Memory B cell (primary cell): Measurements from ENCODE around the gene TNS1.
A peak's percentile ranks its signal among the peaks of the same experiment; 100 is the strongest.

Source experiments
- ATAC-seq: fragments of 150-1000 bp; cut with Tn5 transposase; 2 replicates; pipeline ENCODE4 v1.10.0; 2021; ENCODE audit warnings: low read depth, mild to moderate bottlenecking, moderate library complexity
- DNase-seq, 2 donors: peaks; one replicate each; pipeline ENCODE4 v3.0.0; 2022; ENCODE audit warnings: low spot score in 2 of 2
- H3K27ac Mint-ChIP-seq: one replicate; pipeline ENCODE4 v1.8.0; 2022; ENCODE audit warnings: mild to moderate bottlenecking, moderate library complexity, mixed read lengths
- H3K27me3 Mint-ChIP-seq: one replicate; pipeline ENCODE4 v1.8.0; 2022; ENCODE audit warnings: mixed read lengths
- H3K36me3 Mint-ChIP-seq: one replicate; pipeline ENCODE4 v1.8.0; 2022; ENCODE audit warnings: mild to moderate bottlenecking, mixed read lengths
- H3K4me1 Mint-ChIP-seq: one replicate; pipeline ENCODE4 v1.8.0; 2022; ENCODE audit warnings: mixed read lengths
- H3K4me3 Mint-ChIP-seq: one replicate; pipeline ENCODE4 v1.8.0; 2022; ENCODE audit warnings: mild to moderate bottlenecking, moderate library complexity, mixed read lengths
- H3K9me3 Mint-ChIP-seq: one replicate; pipeline ENCODE4 v1.8.0; 2022; ENCODE audit warnings: mixed read lengths

The TNS1 gene

DNA sequence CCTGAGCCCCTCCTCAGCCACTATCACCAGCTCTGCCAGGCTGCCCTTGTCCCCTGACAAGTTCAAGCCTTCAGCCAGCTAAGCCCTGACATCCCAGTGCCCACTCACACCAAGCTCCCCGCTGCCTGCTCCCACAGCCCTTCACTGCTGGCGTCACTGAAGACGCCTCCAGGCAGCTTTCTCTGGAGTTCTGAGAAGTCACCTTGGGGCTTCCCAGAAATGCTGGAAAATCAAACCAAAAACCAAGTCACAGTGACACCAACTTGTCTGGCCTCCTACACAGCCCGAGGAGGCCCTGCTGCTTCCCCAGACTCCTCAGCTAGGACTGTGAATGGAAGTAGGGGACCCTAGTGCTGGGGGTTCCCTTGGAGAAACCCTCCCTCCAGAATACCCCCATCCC lies 2.2 kb upstream of the TNS1 start:
- peaks cover 5% of the 10 kb centered on the region for H3K4me1 Mint-ChIP-seq
- H3K36me3 Mint-ChIP-seq, result no peaks in the 10 kb centered on the region
- ATAC-seq, result no peak
- H3K9me3 Mint-ChIP-seq, result no peaks in the 10 kb centered on the region
- no peak for DNase-seq
- H3K27ac Mint-ChIP-seq, result no peak overlapping the region
- H3K4me3 Mint-ChIP-seq, result no peak overlapping the region
- peaks cover 34% of the 10 kb centered on the region for H3K27me3 Mint-ChIP-seq

DNA sequence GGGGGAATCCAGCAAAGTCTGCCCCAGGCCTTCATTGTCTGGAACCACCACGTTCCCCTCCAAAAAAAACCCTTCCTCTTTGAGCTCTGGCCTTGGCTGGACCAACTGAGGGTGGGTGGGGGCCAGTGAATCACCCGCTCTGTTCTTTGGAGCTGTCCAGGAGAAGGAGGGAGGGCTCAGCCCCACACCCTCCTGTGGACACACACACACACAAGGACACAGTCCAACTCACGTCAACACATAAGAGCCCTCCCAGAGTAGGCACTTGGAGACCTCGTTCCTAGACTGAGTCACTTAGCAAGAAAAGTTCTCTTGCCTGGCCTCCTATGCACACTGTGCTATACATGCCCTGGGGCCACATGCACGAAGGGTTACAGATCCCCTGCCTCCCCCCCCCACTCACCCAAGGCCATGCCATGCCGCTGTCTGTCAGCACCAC lies 1.2 kb upstream of the TNS1 start:
- H3K27me3 Mint-ChIP-seq, result peaks cover 28% of the 10 kb centered on the region
- H3K9me3 Mint-ChIP-seq, result no peaks in the 10 kb centered on the region
- no peak overlapping the region for H3K27ac Mint-ChIP-seq
- DNase-seq (no peak), ATAC-seq (no peak)
- no peak overlapping the region for H3K4me3 Mint-ChIP-seq
- H3K36me3 Mint-ChIP-seq, result no peaks in the 10 kb centered on the region
- H3K4me1 Mint-ChIP-seq, result no peaks in the 10 kb centered on the region

DNA sequence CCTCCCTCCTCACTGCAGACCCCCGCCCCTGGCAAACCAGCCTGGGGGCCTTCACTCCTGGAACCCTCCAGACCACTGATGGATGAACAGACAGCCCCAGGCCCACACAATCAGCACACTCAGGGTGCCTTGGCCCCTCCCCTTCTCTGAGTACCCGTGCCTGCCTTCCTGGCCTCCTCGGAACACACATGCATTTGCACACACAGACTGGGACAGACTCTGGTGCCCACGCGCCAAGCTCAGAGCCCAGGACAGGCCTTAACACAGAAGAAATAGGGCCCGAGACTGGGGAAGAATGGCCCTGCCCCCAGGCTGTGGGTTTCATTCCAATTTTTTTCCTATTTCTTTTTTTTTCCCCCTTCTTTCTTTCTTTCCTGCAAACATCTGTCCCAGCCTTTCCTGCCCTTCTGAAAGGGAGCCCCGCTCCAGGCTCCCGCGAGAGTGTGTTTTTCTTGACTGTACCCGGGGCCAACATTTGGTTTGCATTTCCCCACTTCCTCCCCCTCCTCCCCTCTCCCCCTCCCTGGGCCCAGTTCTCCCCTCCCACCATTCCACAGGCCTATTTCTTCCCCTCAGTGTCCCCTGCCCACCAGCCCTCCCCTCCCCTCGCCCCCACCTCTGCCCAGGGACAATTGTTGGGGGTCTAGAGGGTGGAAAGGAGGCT lies 618 bp upstream of the TNS1 start:
- Mint-ChIP-seq H3K9me3 (no peaks in the 10 kb centered on the region), H3K4me3 (no peak overlapping the region), H3K27me3 (peaks cover 28% of the 10 kb centered on the region), H3K36me3 (no peaks in the 10 kb centered on the region), H3K27ac (no peak overlapping the region), H3K4me1 (no peaks in the 10 kb centered on the region)
- ATAC-seq (no peak), DNase-seq (no peak)

DNA sequence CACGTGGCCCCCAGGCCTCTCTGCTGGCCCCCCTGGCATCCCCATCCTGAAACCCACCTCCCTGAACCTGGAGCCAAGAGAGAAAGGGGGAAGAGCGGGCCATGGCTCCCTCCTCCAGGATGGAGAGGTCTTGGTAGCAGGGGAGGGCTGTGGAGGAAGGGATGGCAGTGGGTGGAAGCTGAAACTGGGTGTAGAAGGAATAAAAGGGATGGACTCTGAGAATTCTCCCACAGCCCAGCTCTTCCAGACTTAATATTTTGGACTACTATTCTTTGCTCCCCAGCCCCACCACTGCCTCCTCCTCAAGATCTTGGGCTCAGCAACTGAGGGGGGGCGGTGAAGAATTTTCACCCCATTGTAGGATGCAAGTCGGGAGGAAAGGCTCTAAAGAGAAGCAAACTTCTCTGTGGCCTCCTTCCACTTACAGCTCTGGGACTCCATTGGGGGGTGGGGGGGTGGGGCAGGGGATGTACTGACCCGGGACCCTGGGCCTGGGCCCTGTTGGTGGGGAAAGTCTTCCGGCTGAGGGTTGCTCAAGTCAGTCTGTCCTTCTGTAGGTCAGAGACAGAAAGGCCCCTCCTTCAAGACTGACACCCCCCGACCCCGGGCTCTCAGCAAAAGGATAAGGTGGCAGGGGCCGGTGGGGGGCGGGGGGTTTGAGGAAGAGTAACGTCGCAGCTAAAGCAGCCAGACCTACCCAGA lies 501 bp downstream of the TNS1 start:
- Mint-ChIP-seq H3K27me3 (peaks cover 22% of the 10 kb centered on the region), H3K4me1 (no peaks in the 10 kb centered on the region), H3K36me3 (no peaks in the 10 kb centered on the region), H3K27ac (no peak overlapping the region), H3K4me3 (no peak overlapping the region), H3K9me3 (no peaks in the 10 kb centered on the region)
- DNase-seq, result no peak
- ATAC-seq, result no peak

DNA sequence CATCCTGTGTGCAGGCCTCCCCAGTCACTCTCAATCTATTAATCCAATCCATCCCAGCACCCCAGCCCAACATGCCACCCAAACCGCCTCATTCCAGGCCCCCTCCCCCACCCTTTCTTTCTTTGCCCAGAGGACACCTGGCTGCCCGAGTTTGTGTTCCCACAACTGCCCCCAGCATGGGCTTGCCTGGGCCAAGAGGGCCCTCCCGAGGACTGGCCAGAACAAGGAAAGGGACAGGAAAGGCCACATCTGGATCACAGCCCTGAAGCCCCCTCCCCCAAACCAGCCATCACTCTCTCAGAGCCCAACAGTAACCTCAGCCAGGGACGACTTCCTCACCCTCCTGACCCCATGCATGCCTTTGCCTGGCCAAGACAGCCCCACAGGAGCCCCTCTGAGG lies 1.2 kb downstream of the TNS1 start:
- Mint-ChIP-seq H3K4me1 (no peaks in the 10 kb centered on the region), H3K36me3 (no peaks in the 10 kb centered on the region), H3K27me3 (peaks cover 24% of the 10 kb centered on the region), H3K27ac (no peak overlapping the region), H3K9me3 (no peaks in the 10 kb centered on the region), H3K4me3 (no peak overlapping the region)
- ATAC-seq, result no peak
- no peak for DNase-seq

DNA sequence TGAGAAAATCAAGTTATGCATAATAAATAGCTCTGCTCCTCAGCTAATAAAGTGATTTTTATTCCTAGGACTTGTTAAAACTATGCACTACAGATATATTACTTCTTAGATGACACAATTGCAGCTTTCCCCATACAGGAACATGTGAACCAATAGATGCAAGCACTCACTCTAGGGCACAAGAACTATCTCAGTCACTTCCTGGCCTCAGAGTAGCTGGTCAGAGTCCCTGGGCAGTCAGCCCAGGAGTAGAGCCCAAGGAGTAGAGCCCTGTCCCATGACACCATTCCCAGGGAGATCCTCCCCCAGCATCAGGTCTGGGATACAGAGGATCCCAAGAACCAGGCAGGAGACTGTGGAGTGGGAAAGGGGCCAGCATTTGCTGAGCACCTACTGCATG lies 2.7 kb downstream of the TNS1 start:
- no peak overlapping the region for H3K27ac Mint-ChIP-seq
- H3K9me3 Mint-ChIP-seq, result no peaks in the 10 kb centered on the region
- ATAC-seq, result no peak
- H3K27me3 Mint-ChIP-seq, result peaks cover 18% of the 10 kb centered on the region
- no peak for DNase-seq
- no peaks in the 10 kb centered on the region for H3K4me1 Mint-ChIP-seq
- no peaks in the 10 kb centered on the region for H3K36me3 Mint-ChIP-seq
- no peak overlapping the region for H3K4me3 Mint-ChIP-seq

DNA sequence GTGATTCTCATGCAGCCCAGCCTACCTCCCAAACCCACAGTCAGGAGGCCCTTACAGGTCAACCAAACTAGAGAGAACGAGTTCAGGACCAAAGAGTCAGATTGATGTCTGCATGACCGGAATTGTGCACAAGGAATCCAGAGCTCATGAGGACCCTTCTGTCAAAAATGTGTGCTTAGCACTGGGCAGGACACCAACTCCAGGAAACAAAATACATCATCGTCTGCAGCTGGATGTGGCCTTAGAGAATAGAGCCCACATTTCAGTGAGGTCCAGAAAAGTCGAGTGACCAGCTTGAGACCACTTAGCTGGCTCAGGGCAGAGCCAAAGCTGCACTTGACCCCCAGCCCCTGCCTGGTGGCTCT lies 3.2 kb downstream of the TNS1 start:
- Mint-ChIP-seq H3K4me1 (no peaks in the 10 kb centered on the region), H3K27me3 (peaks cover 18% of the 10 kb centered on the region), H3K4me3 (no peak overlapping the region), H3K36me3 (no peaks in the 10 kb centered on the region), H3K27ac (no peak overlapping the region), H3K9me3 (no peaks in the 10 kb centered on the region)
- ATAC-seq, result no peak
- no peak for DNase-seq

DNA sequence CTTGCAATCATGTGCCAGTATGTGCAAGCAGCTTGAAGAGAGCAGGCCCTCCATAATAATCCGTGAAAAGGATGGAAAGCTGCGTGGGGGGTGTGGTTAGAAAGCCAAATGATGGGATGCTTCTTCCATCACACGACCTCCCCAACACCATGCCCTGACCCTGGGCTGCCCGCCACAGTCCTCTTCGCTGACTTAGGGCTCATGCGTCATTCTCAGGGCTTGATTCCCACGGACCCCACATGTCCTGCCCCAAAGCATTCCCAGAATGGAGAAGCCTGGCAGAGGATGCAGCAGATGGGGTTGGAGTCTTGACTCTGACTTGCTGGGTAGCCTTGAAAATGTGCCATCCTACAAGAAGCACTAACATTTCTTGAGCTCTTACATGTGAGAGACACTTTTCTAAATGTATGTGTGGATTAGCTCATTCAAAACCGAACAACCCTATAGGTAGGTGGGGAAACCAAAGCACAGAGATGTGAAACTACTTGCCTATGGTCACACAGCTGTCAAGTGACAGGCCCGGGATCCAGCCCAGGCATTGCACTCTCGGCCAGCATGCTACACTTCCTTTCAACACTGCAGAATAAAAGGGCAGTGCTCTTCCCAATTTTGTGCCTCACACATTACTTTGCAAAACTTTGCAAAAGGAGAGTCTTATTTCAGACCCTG lies 3.7 kb downstream of the TNS1 start:
- no peaks in the 10 kb centered on the region for H3K9me3 Mint-ChIP-seq
- DNase-seq, result no peak
- no peaks in the 10 kb centered on the region for H3K36me3 Mint-ChIP-seq
- ATAC-seq, result no peak
- no peaks in the 10 kb centered on the region for H3K4me1 Mint-ChIP-seq
- no peak overlapping the region for H3K27ac Mint-ChIP-seq
- H3K27me3 Mint-ChIP-seq, result peaks cover 17% of the 10 kb centered on the region
- H3K4me3 Mint-ChIP-seq, result no peak overlapping the region

DNA sequence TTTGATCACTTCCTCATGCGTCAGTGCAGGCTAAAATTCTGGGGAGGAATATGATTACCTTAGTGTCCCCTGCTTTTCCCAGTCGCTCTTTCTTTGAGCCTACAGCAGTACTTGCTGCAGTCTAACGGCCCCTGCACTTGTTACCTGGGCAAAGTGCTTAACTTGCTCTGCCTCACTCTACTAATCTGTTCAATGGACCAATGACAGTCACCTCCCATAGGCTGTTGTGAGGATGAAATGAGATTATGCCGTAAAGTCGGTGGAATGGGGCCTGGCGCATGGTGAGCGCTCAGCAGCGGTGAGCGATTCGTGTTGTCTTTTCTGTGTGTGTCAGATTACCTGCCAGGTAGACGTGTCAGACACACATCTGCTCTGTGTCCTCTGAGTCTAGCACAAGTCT lies 5.3 kb downstream of the TNS1 start:
- no peak overlapping the region for H3K27ac Mint-ChIP-seq
- ATAC-seq, result no peak
- H3K4me3 Mint-ChIP-seq, result no peak overlapping the region
- peaks cover 14% of the 10 kb centered on the region for H3K27me3 Mint-ChIP-seq
- H3K9me3 Mint-ChIP-seq, result no peaks in the 10 kb centered on the region
- H3K4me1 Mint-ChIP-seq, result no peaks in the 10 kb centered on the region
- no peak for DNase-seq
- H3K36me3 Mint-ChIP-seq, result no peaks in the 10 kb centered on the region

DNA sequence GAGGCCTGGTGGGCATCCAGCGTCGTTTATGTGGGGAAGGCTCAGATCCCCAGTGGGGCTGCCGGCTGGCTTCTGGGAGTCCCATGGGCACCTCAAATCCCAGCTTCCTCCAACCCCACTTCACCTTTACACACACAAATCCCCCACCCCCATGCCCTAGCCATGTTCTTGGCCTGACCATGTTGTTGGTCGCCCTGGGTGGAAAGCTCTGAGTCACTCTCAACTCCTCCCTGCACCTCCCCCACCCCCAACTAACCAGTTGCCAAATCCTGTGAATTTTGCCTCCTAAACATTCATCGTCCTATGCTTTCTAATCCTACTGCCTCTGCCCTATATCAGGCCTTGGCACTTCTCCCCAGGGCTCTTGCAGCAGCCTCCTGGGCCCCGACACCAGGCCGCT lies 6.4 kb downstream of the TNS1 start:
- H3K4me1 Mint-ChIP-seq, result no peaks in the 10 kb centered on the region
- peaks cover 15% of the 10 kb centered on the region for H3K27me3 Mint-ChIP-seq
- no peak overlapping the region for H3K27ac Mint-ChIP-seq
- no peaks in the 10 kb centered on the region for H3K36me3 Mint-ChIP-seq
- DNase-seq (no peak), ATAC-seq (no peak)
- H3K9me3 Mint-ChIP-seq, result no peaks in the 10 kb centered on the region
- no peak overlapping the region for H3K4me3 Mint-ChIP-seq

DNA sequence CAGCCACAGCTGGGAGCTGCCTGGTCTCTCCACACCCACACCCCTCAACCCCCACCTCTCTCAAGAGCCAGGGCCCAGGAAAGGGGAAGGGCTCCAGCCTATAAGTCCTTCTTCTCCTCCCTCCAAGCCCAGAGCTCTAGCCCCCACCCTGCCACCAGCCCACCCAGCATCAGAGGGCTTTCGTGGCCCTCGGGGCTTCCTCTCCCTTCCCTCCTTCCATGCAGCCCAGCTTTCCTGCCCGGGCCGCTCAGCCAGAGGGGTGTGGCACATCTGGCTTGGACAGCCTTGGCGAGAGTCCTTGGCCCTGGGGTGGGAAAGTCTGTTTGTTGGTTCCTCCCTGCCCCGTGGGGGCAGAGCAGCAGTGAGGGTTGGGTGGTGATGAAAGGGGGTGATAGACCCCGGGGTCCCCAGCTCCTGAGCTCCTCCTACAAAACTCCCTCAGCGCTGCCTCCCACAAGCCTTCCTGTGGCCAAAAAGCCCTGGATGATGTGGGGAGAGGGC lies 7.0 kb downstream of the TNS1 start:
- Mint-ChIP-seq H3K36me3 (no peaks in the 10 kb centered on the region), H3K9me3 (no peaks in the 10 kb centered on the region), H3K27me3 (peaks cover 12% of the 10 kb centered on the region), H3K27ac (no peak overlapping the region), H3K4me3 (no peak overlapping the region), H3K4me1 (no peaks in the 10 kb centered on the region)
- ATAC-seq, result no peak
- DNase-seq, result no peak

DNA sequence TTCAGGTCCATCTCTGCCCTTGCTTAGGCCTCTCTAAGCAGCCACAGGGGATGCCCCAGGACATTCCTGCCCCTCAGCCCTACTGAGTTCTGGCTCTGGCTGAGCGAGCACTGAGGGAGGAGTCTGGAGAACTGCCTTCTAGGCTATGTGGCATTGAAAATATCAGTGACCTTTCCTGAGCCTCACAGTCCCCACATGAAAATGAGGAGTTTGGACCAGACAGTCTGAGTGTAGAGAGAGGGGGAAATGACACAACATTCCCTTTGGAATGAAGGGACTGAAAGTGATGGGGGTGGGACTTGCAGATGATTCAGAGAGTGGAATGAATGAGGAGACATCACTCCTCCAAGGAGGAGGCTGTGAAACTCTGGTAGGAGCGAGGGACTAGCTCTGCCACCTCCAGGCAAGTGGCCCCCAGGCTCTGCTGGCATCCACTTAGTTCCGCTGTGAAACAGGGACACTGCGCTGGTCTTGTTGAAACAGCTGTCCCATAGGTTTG lies 8.0 kb downstream of the TNS1 start:
- no peaks in the 10 kb centered on the region for H3K9me3 Mint-ChIP-seq
- H3K4me3 Mint-ChIP-seq, result no peak overlapping the region
- no peak overlapping the region for H3K27ac Mint-ChIP-seq
- no peak for DNase-seq
- no peak for ATAC-seq
- H3K27me3 Mint-ChIP-seq, result peaks cover 12% of the 10 kb centered on the region
- H3K36me3 Mint-ChIP-seq, result no peaks in the 10 kb centered on the region
- H3K4me1 Mint-ChIP-seq, result no peaks in the 10 kb centered on the region

DNA sequence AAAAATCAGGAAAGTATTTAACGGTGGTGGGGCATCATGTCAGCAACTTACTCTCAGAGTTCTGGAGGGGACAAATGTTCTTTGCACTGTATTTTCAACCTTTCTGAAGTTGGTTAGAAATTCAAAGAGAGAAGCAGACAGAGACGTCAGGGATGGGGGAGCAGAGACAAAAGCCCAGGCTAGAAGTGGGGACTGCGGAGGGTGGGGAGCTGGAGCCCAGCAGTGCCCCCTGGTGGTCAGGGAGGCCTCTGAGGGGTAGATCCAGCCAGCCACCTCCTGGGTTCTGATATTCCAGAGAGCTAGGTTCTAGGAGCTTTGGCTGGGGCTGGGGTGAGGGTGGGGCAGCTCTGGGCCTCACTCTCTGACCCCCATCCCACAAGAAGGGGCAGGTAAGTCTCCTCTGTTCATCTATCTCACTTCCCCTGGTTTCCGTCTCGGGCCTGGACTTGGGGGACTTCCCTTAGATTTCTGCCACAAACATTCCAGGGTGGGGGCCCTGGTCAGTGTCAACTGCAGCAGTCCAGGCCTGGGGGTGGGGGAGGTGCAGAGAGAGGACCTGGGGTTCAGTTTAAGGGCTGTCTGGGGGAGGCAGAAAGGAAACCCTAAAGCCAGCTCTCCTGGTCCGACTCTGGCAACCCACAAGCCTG lies 8.9 kb downstream of the TNS1 start:
- Mint-ChIP-seq H3K27me3 (peaks cover 14% of the 10 kb centered on the region), H3K4me1 (no peaks in the 10 kb centered on the region), H3K36me3 (no peaks in the 10 kb centered on the region), H3K4me3 (no peak overlapping the region), H3K27ac (no peak overlapping the region), H3K9me3 (no peaks in the 10 kb centered on the region)
- ATAC-seq (peak; percentile 75), DNase-seq (peak; percentile 41 to 66)

DNA sequence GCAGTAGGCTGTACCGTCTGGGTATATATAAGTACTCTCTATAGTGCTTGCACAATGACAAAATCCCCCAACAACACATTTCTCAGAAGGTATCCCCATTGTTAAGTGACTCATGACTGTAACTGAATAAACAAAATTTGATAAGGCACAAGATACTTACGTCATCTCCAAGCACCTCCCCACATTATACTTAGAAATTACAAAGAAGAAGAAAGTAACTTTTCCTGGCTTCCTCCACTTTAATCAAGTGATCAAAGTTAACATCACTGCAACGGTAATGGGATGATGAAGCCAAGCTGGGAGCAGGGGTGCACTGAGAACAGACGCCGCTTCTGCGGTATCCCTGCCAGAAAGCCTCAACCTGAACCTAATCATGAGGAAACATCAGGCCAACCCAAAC lies 9.7 kb downstream of the TNS1 start:
- Mint-ChIP-seq H3K9me3 (no peaks in the 10 kb centered on the region), H3K4me3 (no peak overlapping the region), H3K36me3 (no peaks in the 10 kb centered on the region), H3K4me1 (peaks cover 3% of the 10 kb centered on the region), H3K27ac (no peak overlapping the region), H3K27me3 (peaks cover 14% of the 10 kb centered on the region)
- no peak for ATAC-seq
- no peak for DNase-seq
